Measurements from ENCODE around the gene BDH2. TPM values are rescaled to one million over a fixed set of nuclear protein-coding genes. Genes with fewer than 3 reads are reported as not detected.

Gene BDH2
- total and polyA plus RNA-seq, 2 donors (not counting 3 experiments of a cell fraction or from before 2014, with no cell fraction given) = 29.4 to 40.9 TPM

- Histone ChIP-seq H3K36me3 (ENCODE audit: control insufficient read depth in 2 of 2, extremely low read depth in 1 of 2, insufficient read depth in 2 of 2, low read length in 2 of 2) (peaks cover 0 to under 1% of the 10 kb centered on the region in 2 experiments), H3K4me3 (replicated peaks in 1 of 3; ENCODE audit: insufficient read depth in 1 of 3, low read depth in 1 of 3, low read length in 3 of 3) (peak overlapping the region; percentile 21 to 82 (median 48)), H3K4me1 (ENCODE audit: control insufficient read depth, extremely low read depth, insufficient read depth, low read length) (peaks cover 8% of the 10 kb centered on the region), H3K27me3 (ENCODE audit: control insufficient read depth in 2 of 2, insufficient read depth in 2 of 2, low read length in 2 of 2) (no peaks in the 10 kb centered on the region), H3K9ac (replicated peaks; ENCODE audit: extremely low read depth, insufficient read depth, low read length) (peak overlapping the region; percentile 77), H3K9me1 (replicated peaks; ENCODE audit: control insufficient read depth, extremely low read depth, insufficient read depth, low read length) (no peaks in the 10 kb centered on the region), H3K27ac (ENCODE audit: insufficient read depth, low read depth, low read length) (peak overlapping the region; percentile 49), H4K20me1 (replicated peaks; ENCODE audit: control insufficient read depth, extremely low read depth, insufficient read depth, low read length) (no peaks in the 10 kb centered on the region), H2AFZ (ENCODE audit: low read depth, low read length) (peak overlapping the region; percentile 41), H3K79me2 (ENCODE audit: control insufficient read depth, insufficient read depth, low read length) (no peaks in the 10 kb centered on the region), H3K4me2 (ENCODE audit: insufficient read depth, low read length) (peak overlapping the region; percentile 88), H3K9me3 (replicated peaks; ENCODE audit: control insufficient read depth, insufficient read depth, low read length) (no peaks in the 10 kb centered on the region)
- TF ChIP-seq GATA2 (IDR thresholded peaks at IDR 0.05; ENCODE audit: insufficient read depth, insufficient read length, low read depth, low read length) = no peak
- TF ChIP-seq POLR2A (IDR thresholded peaks at IDR 0.05; ENCODE audit: low read depth, low read length) = no peak
- no peak for TF ChIP-seq MYC (IDR thresholded peaks at IDR 0.05; ENCODE audit: low read depth, low read length)
- no peak for TF ChIP-seq POLR2AphosphoS5 (IDR thresholded peaks at IDR 0.05; ENCODE audit: insufficient read depth, low read depth, low read length)
- TF ChIP-seq JUN (IDR thresholded peaks at IDR 0.05; ENCODE audit: borderline replicate concordance, insufficient read depth, insufficient read length, low read depth) = no peak
- TF ChIP-seq CTCF (IDR thresholded peaks at IDR 0.05; ENCODE audit: extremely low read depth in 1 of 2, insufficient read depth in 1 of 2, low read depth in 1 of 2, low read length in 2 of 2) = no peak
- TF ChIP-seq FOS (IDR thresholded peaks at IDR 0.05; ENCODE audit: borderline replicate concordance, insufficient read depth, low read length) = no peak
- TF ChIP-seq EZH2 (IDR thresholded peaks at IDR 0.05; ENCODE audit: borderline replicate concordance, low read depth, low read length, severe bottlenecking) = no peak
- no peak for TF ChIP-seq MAX (IDR thresholded peaks at IDR 0.05; ENCODE audit: insufficient read depth, insufficient read length)
- ChIA-PET POLR2A (interaction anchor here (0.6 kb wide), 1 partner anchor 507 kb away, joined by 6 read pairs; no protein-coding TSS in a partner anchor), CTCF (interaction anchor here (0.8 to 3.9 kb wide), 19 partner anchors 9 to 1912 kb away, joined by 3 to 32 read pairs (median 4); partner anchors contain the start of genes PPP3CA and SLC9B2)
- dilution Hi-C loops (cut with MboI; ENCODE audit: extremely low pct_ligation_motif_present, low sequenced_read_pairs) (no loop called here), intact Hi-C loops (cut with micrococcal nuclease) (loop anchor here (1.0 to 10.0 kb wide), 8 partner anchors 80 to 836 kb away; partner anchors contain the start of genes CISD2, SLC9B1 and UBE2D3)
- no peak for FAIRE-seq
- BruUV-seq (replicated peaks) = no TSS peak
- peak; percentile 10 for DNase-seq (ENCODE audit: low read depth, low spot score)
Observed at GRCh38 chr4:103098756-103099440, 736 bp downstream of the BDH2 start.
